Mesenchymal stem cell (in vitro differentiated cells and primary cell): Measurements from ENCODE around the gene PELO.

ENCODE experiments used
- DNase-seq: peaks from one replicate; pipeline ENCODE4 v3.0.0-alpha.2; 2013
- H2AFZ ChIP-seq: one replicate; pipeline ENCODE4 v1.6.1; 2013; ENCODE audit warnings: low read depth, mild to moderate bottlenecking, control low read depth, inconsistent platforms, low read length, moderate library complexity
- H2AK5ac ChIP-seq: 2 replicates; pipeline ENCODE4 v1.6.1; 2013; ENCODE audit warnings: low read length, moderate library complexity, mild to moderate bottlenecking, inconsistent platforms; ENCODE audit not compliant: severe bottlenecking
- H2BK120ac ChIP-seq: one replicate; pipeline ENCODE4 v1.6.1; 2013; ENCODE audit warnings: low read depth, mild to moderate bottlenecking, inconsistent platforms, low read length, moderate library complexity
- H2BK12ac ChIP-seq, 2 experiments: one replicate each; pipeline ENCODE4 v1.6.1; 2013; ENCODE audit warnings: inconsistent platforms in 2 of 2, low read length in 2 of 2, mild to moderate bottlenecking in 2 of 2, moderate library complexity in 2 of 2, control low read depth in 1 of 2
- H2BK15ac ChIP-seq: one replicate; pipeline ENCODE4 v1.6.1; 2013; ENCODE audit warnings: mild to moderate bottlenecking, low read depth, inconsistent platforms; ENCODE audit not compliant: poor library complexity, severe bottlenecking
- H2BK5ac ChIP-seq: 2 replicates; pipeline ENCODE4 v1.6.1; 2013; ENCODE audit warnings: low read depth, mild to moderate bottlenecking, low read length, control low read depth, inconsistent platforms; ENCODE audit not compliant: poor library complexity, severe bottlenecking
- H3K14ac ChIP-seq, 2 experiments: one replicate each; pipeline ENCODE4 v1.6.1; 2013; ENCODE audit warnings: inconsistent platforms in 2 of 2, low read length in 2 of 2, control low read depth in 1 of 2, mild to moderate bottlenecking in 1 of 2, moderate library complexity in 1 of 2
- H3K18ac ChIP-seq, 2 experiments: one replicate each; pipeline ENCODE4 v1.6.1; 2013; ENCODE audit warnings: inconsistent platforms in 2 of 2, low read length in 2 of 2, control low read depth in 1 of 2, low read depth in 1 of 2, mild to moderate bottlenecking in 1 of 2
- H3K23ac ChIP-seq, 2 experiments: one replicate each; pipeline ENCODE4 v1.6.1; 2013; ENCODE audit warnings: inconsistent platforms in 2 of 2, low read length in 2 of 2, mild to moderate bottlenecking in 2 of 2, moderate library complexity in 2 of 2, control low read depth in 1 of 2
- H3K27ac ChIP-seq: 2 replicates; pipeline ENCODE4 v1.5.1; 2013; ENCODE audit warnings: mild to moderate bottlenecking, moderate library complexity, low read length, control low read depth, inconsistent platforms; ENCODE audit not compliant: poor library complexity, severe bottlenecking
- H3K27me3 ChIP-seq, 2 experiments: 2 replicates each; pipeline versions ENCODE4 v1.6.1 to v1.7.0; 2013; ENCODE audit warnings: low read length in 2 of 2, mild to moderate bottlenecking in 2 of 2, moderate library complexity in 2 of 2, control low read depth in 1 of 2, inconsistent platforms in 1 of 2; ENCODE audit not compliant: control insufficient read depth in 1 of 2, insufficient read depth in 1 of 2
- H3K36me3 ChIP-seq, 2 experiments: 2 replicates each; pipeline versions ENCODE4 v1.6.1 to v1.7.0; 2013; ENCODE audit warnings: low read length in 2 of 2, control low read depth in 1 of 2, inconsistent platforms in 1 of 2, low read depth in 1 of 2, mild to moderate bottlenecking in 1 of 2; ENCODE audit not compliant: insufficient read depth in 2 of 2, control insufficient read depth in 1 of 2
- H3K4ac ChIP-seq, 2 experiments: one replicate each; pipeline ENCODE4 v1.6.1; 2013; ENCODE audit warnings: inconsistent platforms in 2 of 2, low read length in 2 of 2, mild to moderate bottlenecking in 2 of 2, moderate library complexity in 2 of 2, control low read depth in 1 of 2, low read depth in 1 of 2
- H3K4me1 ChIP-seq: 2 replicates; pipeline ENCODE4 v1.6.1; 2013; ENCODE audit warnings: low read depth, low read length, control low read depth; ENCODE audit not compliant: control insufficient read depth, insufficient read depth
- H3K4me2 ChIP-seq: 2 replicates; pipeline ENCODE4 v1.6.1; 2013; ENCODE audit warnings: low read length, mild to moderate bottlenecking, inconsistent platforms; ENCODE audit not compliant: poor library complexity, severe bottlenecking
- H3K4me3 ChIP-seq, 2 experiments: 2 replicates each; pipeline versions ENCODE4 v1.5.1 to v1.7.0; 2013; ENCODE audit warnings: low read length in 2 of 2, mild to moderate bottlenecking in 2 of 2, control low read depth in 1 of 2, low read depth in 1 of 2; ENCODE audit not compliant: insufficient read depth in 1 of 2
- H3K79me1 ChIP-seq: replicated peaks from 2 replicates; pipeline ENCODE4 v1.6.1; 2013; ENCODE audit warnings: mild to moderate bottlenecking, control low read depth, low read length, inconsistent platforms; ENCODE audit not compliant: poor library complexity, severe bottlenecking
- H3K9ac ChIP-seq: 2 replicates; pipeline ENCODE4 v1.7.0; 2013; ENCODE audit warnings: mild to moderate bottlenecking, low read length, moderate library complexity
- H3K9me3 ChIP-seq: 2 replicates; pipeline ENCODE4 v1.7.0; 2013; ENCODE audit warnings: mild to moderate bottlenecking, low read length; ENCODE audit not compliant: control insufficient read depth
- H4K8ac ChIP-seq: one replicate; pipeline ENCODE4 v1.6.1; 2013; ENCODE audit warnings: inconsistent platforms, mild to moderate bottlenecking, low read length, moderate library complexity
- H4K91ac ChIP-seq: one replicate; pipeline ENCODE4 v1.6.1; 2013; ENCODE audit warnings: mild to moderate bottlenecking, low read length, inconsistent platforms
- WGBS: methylation state at CpG from one replicate; pipeline ENCODE4 v1.1.7; 2013; ENCODE audit warnings: mixed read lengths; 5-methylcytosine and 5-hydroxymethylcytosine counted together

The PELO gene

DNA sequence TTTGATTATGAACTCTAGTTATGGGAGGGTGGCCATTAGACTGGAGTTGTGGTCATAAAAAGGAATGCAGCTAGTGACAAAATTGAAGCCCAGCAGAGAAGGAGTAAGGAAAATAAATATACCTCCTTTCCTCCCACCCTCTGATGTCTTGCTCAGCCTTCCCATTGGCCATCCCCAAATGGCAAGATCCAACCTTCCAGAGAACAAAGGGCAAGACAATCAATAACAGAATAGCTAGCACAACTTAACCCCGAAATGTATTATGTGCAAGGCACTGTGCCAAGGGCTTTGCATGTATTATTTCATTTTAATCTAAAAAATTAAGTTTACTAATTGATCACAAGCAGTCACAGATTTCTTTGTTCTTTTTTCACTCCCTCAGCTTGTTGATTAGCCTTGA lies 3.6 kb downstream of the PELO start:
- Histone ChIP-seq H3K79me1 (peaks cover 8% of the 10 kb centered on the region), H3K27ac (no peak overlapping the region), H3K4me3 (no peak overlapping the region), H3K23ac (no peak overlapping the region), H3K27me3 (no peaks in the 10 kb centered on the region), H3K9me3 (no peaks in the 10 kb centered on the region), H2BK15ac (no peak overlapping the region), H2AFZ (no peak overlapping the region), H3K4ac (no peak overlapping the region), H2BK5ac (no peak overlapping the region), H3K4me1 (peaks cover 2% of the 10 kb centered on the region), H2BK120ac (no peak overlapping the region), H3K18ac (no peak overlapping the region), H3K4me2 (no peak overlapping the region), H2BK12ac (no peak overlapping the region), H3K14ac (no peak overlapping the region), H3K9ac (no peak overlapping the region), H3K36me3 (no peaks in the 10 kb centered on the region), H4K91ac (no peak overlapping the region), H2AK5ac (no peak overlapping the region), H4K8ac (no peak overlapping the region)
- DNase-seq: no peak
- 100% methylated on average over 1 of the region's 1 CpG for WGBS

DNA sequence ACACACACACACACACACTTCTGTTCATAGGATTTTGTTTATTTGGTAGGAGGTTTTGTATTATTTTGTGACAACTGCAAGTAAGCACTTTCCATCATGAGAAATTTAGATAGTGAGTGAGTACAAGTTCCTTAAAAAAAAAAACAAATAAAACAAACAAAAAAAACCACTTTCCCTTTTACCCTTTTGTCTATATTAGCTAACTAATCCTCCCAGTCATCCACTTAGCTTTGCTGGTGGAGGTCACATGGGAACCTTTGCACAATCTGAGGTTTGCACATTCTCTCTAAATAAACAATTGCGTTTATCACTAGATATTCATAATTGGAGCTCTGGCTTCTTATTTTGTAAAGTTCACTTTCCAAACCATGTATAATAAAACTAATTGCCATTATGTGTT lies 6.8 kb downstream of the PELO start:
- no peak overlapping the region for H2AK5ac ChIP-seq
- peaks cover 8% of the 10 kb centered on the region for H3K79me1 ChIP-seq
- H3K27ac ChIP-seq: no peak overlapping the region
- no peak overlapping the region for H3K4me2 ChIP-seq
- no peak overlapping the region for H3K4ac ChIP-seq
- no peak overlapping the region for H3K23ac ChIP-seq
- H2BK12ac ChIP-seq: no peak overlapping the region
- H2BK15ac ChIP-seq: no peak overlapping the region
- no peak overlapping the region for H2BK120ac ChIP-seq
- H2AFZ ChIP-seq: no peak overlapping the region
- no peaks in the 10 kb centered on the region for H3K27me3 ChIP-seq
- H4K91ac ChIP-seq: no peak overlapping the region
- no peak overlapping the region for H3K4me3 ChIP-seq
- H3K9ac ChIP-seq: no peak overlapping the region
- no peaks in the 10 kb centered on the region for H3K4me1 ChIP-seq
- H3K9me3 ChIP-seq: no peaks in the 10 kb centered on the region
- peak; percentile 85 for DNase-seq
- no CpG with 5 or more reads among the region's 1 CpG for WGBS
- H3K36me3 ChIP-seq: no peaks in the 10 kb centered on the region
- no peak overlapping the region for H3K14ac ChIP-seq
- H3K18ac ChIP-seq: no peak overlapping the region
- H2BK5ac ChIP-seq: no peak overlapping the region
- no peak overlapping the region for H4K8ac ChIP-seq

DNA sequence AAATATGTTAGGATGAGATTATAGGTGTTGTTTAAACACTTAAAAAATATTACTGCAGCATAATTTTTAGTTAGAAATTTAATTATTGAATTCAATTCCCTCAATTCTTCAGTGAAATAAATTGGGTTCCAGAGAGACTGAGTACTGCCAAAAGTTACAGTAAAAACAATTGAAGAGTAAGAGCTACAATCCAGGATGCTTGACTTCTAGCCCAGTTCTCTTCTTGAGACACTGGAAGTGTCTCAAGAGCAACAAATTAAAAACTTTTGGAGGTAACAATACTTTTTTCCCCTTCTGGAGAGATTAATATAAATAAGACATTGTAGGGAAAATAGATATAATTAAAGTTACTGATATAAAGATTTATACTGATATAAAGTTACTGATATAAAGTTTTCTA lies 8.3 kb downstream of the PELO start:
- H3K4me2 ChIP-seq: no peak overlapping the region
- no peak overlapping the region for H2BK5ac ChIP-seq
- H2BK12ac ChIP-seq: no peak overlapping the region
- peaks cover 3% of the 10 kb centered on the region for H3K4me1 ChIP-seq
- no peak overlapping the region for H4K8ac ChIP-seq
- H3K9ac ChIP-seq: no peak overlapping the region
- no peak overlapping the region for H3K4me3 ChIP-seq
- H3K23ac ChIP-seq: no peak overlapping the region
- no peak overlapping the region for H4K91ac ChIP-seq
- H3K27ac ChIP-seq: no peak overlapping the region
- H2AK5ac ChIP-seq: no peak overlapping the region
- H2BK15ac ChIP-seq: no peak overlapping the region
- DNase-seq: no peak
- no peaks in the 10 kb centered on the region for H3K9me3 ChIP-seq
- no peaks in the 10 kb centered on the region for H3K27me3 ChIP-seq
- H2AFZ ChIP-seq: no peak overlapping the region
- no peak overlapping the region for H2BK120ac ChIP-seq
- no peak overlapping the region for H3K14ac ChIP-seq
- peaks cover 4% of the 10 kb centered on the region for H3K79me1 ChIP-seq
- H3K18ac ChIP-seq: no peak overlapping the region
- no peak overlapping the region for H3K4ac ChIP-seq
- no peaks in the 10 kb centered on the region for H3K36me3 ChIP-seq

DNA sequence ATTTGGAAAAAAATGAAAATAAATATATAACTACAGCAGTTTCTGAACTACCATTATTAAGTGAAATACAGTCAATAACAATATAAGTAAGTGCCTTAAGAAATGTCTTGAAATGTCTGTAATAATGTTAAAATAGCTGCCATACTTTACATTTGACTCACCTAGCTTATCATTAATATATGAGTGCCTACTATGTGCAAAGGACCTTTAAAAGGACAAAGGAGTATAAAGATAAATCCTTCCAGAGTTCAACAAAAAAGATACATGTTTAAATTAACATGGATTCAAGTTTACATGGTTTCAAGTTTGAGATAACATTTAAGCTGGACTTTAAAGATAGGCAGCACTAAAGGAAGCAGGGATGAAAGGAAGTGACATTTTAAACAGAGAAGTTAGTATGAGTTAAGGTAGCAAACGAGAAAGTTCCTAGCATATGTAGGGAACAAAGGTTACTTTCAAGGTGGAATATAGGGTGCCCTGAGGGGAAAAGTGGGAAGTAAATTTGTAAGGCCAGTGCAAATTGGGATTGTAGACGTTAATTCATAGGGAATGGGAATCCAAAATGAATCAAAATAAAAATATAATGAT lies 8.9 kb downstream of the PELO start:
- 28% methylated on average over 1 of the region's 2 CpGs for WGBS
- H3K4ac ChIP-seq: no peak overlapping the region
- H3K9ac ChIP-seq: no peak overlapping the region
- peaks cover 2% of the 10 kb centered on the region for H3K79me1 ChIP-seq
- no peaks in the 10 kb centered on the region for H3K27me3 ChIP-seq
- no peak overlapping the region for H3K18ac ChIP-seq
- H3K4me2 ChIP-seq: no peak overlapping the region
- H3K9me3 ChIP-seq: no peaks in the 10 kb centered on the region
- H3K27ac ChIP-seq: no peak overlapping the region
- H3K14ac ChIP-seq: no peak overlapping the region
- no peak overlapping the region for H2AFZ ChIP-seq
- H2BK12ac ChIP-seq: no peak overlapping the region
- H4K91ac ChIP-seq: no peak overlapping the region
- H2BK120ac ChIP-seq: no peak overlapping the region
- no peak overlapping the region for H2BK15ac ChIP-seq
- H4K8ac ChIP-seq: no peak overlapping the region
- no peak overlapping the region for H2AK5ac ChIP-seq
- H3K4me3 ChIP-seq: no peak overlapping the region
- H3K23ac ChIP-seq: no peak overlapping the region
- H3K4me1 ChIP-seq: peaks cover 3% of the 10 kb centered on the region
- no peak for DNase-seq
- peaks cover 0 to 5% of the 10 kb centered on the region in 2 experiments for H3K36me3 ChIP-seq
- no peak overlapping the region for H2BK5ac ChIP-seq
